Measurements from ENCODE around the gene CLCN6. TPM values are rescaled to one million over a fixed set of nuclear protein-coding genes. Genes with fewer than 3 reads are reported as not detected.

CLCN6 gene
- total and polyA plus RNA-seq, 4 donors, result 5.0 to 9.0 (median 6.5) TPM

DNA sequence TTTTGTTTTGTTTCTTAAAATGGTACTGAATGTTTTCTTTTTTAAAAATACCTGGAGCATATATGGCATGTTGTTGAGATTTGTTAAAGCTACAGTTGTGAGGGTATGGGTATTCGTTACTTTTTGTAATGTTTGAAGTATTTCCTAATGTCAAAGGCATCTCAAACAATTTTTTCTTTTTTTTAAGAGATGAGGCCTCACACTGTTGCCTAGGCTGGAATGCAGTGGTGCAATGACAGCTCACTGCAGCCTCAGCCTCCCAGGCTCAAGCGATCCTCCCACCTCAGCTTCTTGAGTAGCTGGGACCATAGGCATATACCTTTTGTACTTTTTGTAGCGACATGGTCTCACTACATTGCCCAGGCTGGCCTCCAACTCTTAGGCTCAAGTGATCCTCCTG lies 16.1 kb downstream of the CLCN6 start:
- WGBS, result 64% methylated on average over 3 of the region's 3 CpGs
- no peak overlapping the region for H3K4me3 ChIP-seq (ENCODE audit: low read depth in 1 of 3, low read length in 3 of 3)
- TF ChIP-seq, protein P1, sequence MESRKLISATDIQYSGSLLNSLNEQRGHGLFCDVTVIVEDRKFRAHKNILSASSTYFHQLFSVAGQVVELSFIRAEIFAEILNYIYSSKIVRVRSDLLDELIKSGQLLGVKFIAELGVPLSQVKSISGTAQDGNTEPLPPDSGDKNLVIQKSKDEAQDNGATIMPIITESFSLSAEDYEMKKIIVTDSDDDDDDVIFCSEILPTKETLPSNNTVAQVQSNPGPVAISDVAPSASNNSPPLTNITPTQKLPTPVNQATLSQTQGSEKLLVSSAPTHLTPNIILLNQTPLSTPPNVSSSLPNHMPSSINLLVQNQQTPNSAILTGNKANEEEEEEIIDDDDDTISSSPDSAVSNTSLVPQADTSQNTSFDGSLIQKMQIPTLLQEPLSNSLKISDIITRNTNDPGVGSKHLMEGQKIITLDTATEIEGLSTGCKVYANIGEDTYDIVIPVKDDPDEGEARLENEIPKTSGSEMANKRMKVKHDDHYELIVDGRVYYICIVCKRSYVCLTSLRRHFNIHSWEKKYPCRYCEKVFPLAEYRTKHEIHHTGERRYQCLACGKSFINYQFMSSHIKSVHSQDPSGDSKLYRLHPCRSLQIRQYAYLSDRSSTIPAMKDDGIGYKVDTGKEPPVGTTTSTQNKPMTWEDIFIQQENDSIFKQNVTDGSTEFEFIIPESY (IDR thresholded peaks at IDR 0.05), result no peak
- TF ChIP-seq EGR1 (IDR thresholded peaks at IDR 0.05; ENCODE audit: low read depth in 2 of 2), result no peak
- TF ChIP-seq FOXA1 (IDR thresholded peaks at IDR 0.05), result no peak
- no peak for TF ChIP-seq HNF4G (IDR thresholded peaks at IDR 0.05)
- TF ChIP-seq JUND (IDR thresholded peaks at IDR 0.05), result no peak
- no peak for TF ChIP-seq RAD21 (IDR thresholded peaks at IDR 0.05)
- TF ChIP-seq, protein P2, sequence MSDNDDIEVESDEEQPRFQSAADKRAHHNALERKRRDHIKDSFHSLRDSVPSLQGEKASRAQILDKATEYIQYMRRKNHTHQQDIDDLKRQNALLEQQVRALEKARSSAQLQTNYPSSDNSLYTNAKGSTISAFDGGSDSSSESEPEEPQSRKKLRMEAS (IDR thresholded peaks at IDR 0.05), result no peak
- no peak for TF ChIP-seq HNF4A (conservative IDR thresholded peaks at IDR 0.05)
- TF ChIP-seq YY1 (IDR thresholded peaks at IDR 0.05), result no peak
- no peak for TF ChIP-seq SP1 (IDR thresholded peaks at IDR 0.05)
- no peak for TF ChIP-seq RXRA (IDR thresholded peaks at IDR 0.05)
- no peak for TF ChIP-seq TAF1 (conservative IDR thresholded peaks at IDR 0.05)
- TF ChIP-seq, protein P3, sequence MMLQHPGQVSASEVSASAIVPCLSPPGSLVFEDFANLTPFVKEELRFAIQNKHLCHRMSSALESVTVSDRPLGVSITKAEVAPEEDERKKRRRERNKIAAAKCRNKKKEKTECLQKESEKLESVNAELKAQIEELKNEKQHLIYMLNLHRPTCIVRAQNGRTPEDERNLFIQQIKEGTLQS (IDR thresholded peaks at IDR 0.05), result no peak
- TF ChIP-seq, protein P4, sequence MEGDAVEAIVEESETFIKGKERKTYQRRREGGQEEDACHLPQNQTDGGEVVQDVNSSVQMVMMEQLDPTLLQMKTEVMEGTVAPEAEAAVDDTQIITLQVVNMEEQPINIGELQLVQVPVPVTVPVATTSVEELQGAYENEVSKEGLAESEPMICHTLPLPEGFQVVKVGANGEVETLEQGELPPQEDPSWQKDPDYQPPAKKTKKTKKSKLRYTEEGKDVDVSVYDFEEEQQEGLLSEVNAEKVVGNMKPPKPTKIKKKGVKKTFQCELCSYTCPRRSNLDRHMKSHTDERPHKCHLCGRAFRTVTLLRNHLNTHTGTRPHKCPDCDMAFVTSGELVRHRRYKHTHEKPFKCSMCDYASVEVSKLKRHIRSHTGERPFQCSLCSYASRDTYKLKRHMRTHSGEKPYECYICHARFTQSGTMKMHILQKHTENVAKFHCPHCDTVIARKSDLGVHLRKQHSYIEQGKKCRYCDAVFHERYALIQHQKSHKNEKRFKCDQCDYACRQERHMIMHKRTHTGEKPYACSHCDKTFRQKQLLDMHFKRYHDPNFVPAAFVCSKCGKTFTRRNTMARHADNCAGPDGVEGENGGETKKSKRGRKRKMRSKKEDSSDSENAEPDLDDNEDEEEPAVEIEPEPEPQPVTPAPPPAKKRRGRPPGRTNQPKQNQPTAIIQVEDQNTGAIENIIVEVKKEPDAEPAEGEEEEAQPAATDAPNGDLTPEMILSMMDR (IDR thresholded peaks at IDR 0.05; ENCODE audit: low read depth, low read length, missing input control), result no peak
- no peak for TF ChIP-seq GABPA (IDR thresholded peaks at IDR 0.05 in 1 of 2, conservative IDR thresholded peaks at IDR 0.05 in 1 of 2)
- no peaks in the 10 kb centered on the region for H3K9me3 ChIP-seq (ENCODE audit: control insufficient read depth in 4 of 4, low read length in 3 of 4)
- no peak overlapping the region for H3K9ac ChIP-seq (ENCODE audit: low read depth in 1 of 2, low read length in 2 of 2)
- H3K4me1 ChIP-seq (ENCODE audit: control insufficient read depth in 4 of 4, insufficient read depth in 4 of 4, low read length in 3 of 4), result no peaks in the 10 kb centered on the region
- H3K36me3 ChIP-seq (ENCODE audit: control insufficient read depth in 4 of 4, insufficient read depth in 3 of 4, low read depth in 1 of 4, low read length in 3 of 4), result peaks cover 17 to 61% (median 39%) of the 10 kb centered on the region in 4 donors
- no peak overlapping the region for H3K27ac ChIP-seq (ENCODE audit: low read depth in 1 of 2, low read length in 2 of 2)
- no peak for DNase-seq (ENCODE audit: low spot score)
- H3K27me3 ChIP-seq (ENCODE audit: control insufficient read depth in 4 of 4, insufficient read depth in 4 of 4, low read length in 3 of 4), result no peaks in the 10 kb centered on the region

DNA sequence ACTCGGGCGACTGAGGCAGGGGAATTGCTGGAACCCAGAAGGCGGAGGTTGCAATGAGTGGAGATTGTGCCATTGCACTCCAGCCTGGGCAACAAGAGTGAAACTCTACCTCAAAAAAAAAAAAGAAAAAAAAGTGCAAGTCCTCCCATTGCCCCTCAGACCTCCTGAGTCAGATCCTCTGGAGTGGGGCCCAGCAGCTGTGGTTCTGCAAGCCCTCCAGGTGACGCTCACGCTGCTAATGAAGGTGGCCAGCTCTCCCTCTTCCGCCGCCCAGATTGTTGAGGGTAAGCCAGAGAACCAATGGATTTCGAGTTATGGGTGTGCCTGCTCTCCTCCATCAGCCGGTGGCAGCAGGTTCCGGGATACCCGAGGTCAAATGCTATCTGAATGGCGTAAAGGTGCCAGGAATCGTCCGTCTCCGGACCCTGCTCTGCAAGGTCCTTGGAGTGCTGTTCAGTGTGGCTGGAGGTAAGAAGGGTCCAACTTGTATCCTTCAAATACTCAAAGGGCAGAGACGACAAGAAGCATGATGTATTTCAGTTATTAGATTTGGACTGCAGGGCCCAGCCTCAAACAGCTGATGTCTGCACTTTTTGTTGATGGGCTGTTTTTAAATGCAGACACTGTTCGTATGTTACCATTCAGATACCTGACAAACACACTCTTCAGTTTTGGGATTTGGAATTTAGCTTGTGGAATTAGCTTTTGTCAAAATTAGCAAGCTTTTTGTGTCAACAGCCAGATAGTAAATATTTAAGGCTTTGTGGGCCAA lies 17.6 kb downstream of the CLCN6 start:
- Histone ChIP-seq H3K9ac (ENCODE audit: low read depth in 1 of 2, low read length in 2 of 2) (no peak overlapping the region), H3K9me3 (ENCODE audit: control insufficient read depth in 4 of 4, low read length in 3 of 4) (no peaks in the 10 kb centered on the region), H3K36me3 (ENCODE audit: control insufficient read depth in 4 of 4, insufficient read depth in 3 of 4, low read depth in 1 of 4, low read length in 3 of 4) (peaks cover 19 to 67% (median 43%) of the 10 kb centered on the region in 4 donors), H3K4me1 (ENCODE audit: control insufficient read depth in 4 of 4, insufficient read depth in 4 of 4, low read length in 3 of 4) (no peaks in the 10 kb centered on the region), H3K27ac (ENCODE audit: low read depth in 1 of 2, low read length in 2 of 2) (no peak overlapping the region), H3K4me3 (ENCODE audit: low read depth in 1 of 3, low read length in 3 of 3) (no peak overlapping the region), H3K27me3 (ENCODE audit: control insufficient read depth in 4 of 4, insufficient read depth in 4 of 4, low read length in 3 of 4) (no peaks in the 10 kb centered on the region)
- DNase-seq (ENCODE audit: low spot score), result no peak
- 90% methylated on average over 17 of the region's 17 CpGs for WGBS
- TF ChIP-seq NR2F2 (IDR thresholded peaks at IDR 0.05) (no peak), HNF4A (conservative IDR thresholded peaks at IDR 0.05) (no peak), EGR1 (IDR thresholded peaks at IDR 0.05; ENCODE audit: low read depth in 2 of 2) (no peak), FOXA1 (IDR thresholded peaks at IDR 0.05) (no peak), HNF4G (IDR thresholded peaks at IDR 0.05) (no peak), JUND (IDR thresholded peaks at IDR 0.05) (no peak), RAD21 (IDR thresholded peaks at IDR 0.05) (no peak), TAF1 (conservative IDR thresholded peaks at IDR 0.05) (no peak)
- TF ChIP-seq, protein P2 (IDR thresholded peaks at IDR 0.05), result no peak
- TF ChIP-seq, protein P3 (IDR thresholded peaks at IDR 0.05), result no peak
- TF ChIP-seq, protein P4 (IDR thresholded peaks at IDR 0.05; ENCODE audit: low read depth, low read length, missing input control), result no peak
- TF ChIP-seq, protein P1 (IDR thresholded peaks at IDR 0.05), result no peak

Measured in liver (tissue), 9 donors.